Measurements from ENCODE around the gene PKD1L1.

The PKD1L1 gene

DNA sequence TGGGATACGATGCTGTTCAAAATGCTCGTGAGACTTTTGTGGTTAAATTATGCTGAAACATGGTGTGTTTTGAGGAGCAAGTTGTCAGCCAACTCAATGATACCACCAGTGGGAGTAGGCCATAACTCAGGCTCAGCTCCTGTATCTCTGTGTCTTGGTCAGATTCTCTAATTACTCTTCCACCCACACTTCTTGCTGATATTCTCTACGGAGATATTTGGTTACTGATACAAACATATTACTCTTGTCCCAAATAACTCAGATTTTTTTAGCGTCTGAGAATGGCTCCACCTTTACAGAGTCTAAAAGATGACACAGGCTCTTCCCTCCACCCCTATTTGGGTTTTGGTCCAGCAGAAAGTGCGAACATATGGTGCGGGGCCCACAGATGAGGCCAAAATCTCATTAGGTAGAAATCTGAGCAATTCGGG is 168.9 kb downstream of the PKD1L1 start:
- H3K4me1 ChIP-seq (ENCODE audit: control insufficient read depth, insufficient read depth, low read length), result peaks cover 6% of the 10 kb centered on the region
- POLR2A ChIA-PET, result no interaction called here
- H3K27ac ChIP-seq (ENCODE audit: extremely low read depth, low read depth, low read length), result no peak overlapping the region
- H3K9me3 ChIP-seq (ENCODE audit: control insufficient read depth, insufficient read depth, low read depth, low read length), result no peaks in the 10 kb centered on the region
- TF ChIP-seq ZNF23 (tag by site-specific recombination; IDR thresholded peaks at IDR 0.05; ENCODE audit: borderline replicate concordance) (no peak), ZNF169 (tag by site-specific recombination; IDR thresholded peaks at IDR 0.05) (no peak), ZBTB10 (tag by site-specific recombination; IDR thresholded peaks at IDR 0.05) (no peak), KLF8 (tag by site-specific recombination; IDR thresholded peaks at IDR 0.05) (no peak)
- H3K36me3 ChIP-seq (ENCODE audit: control insufficient read depth in 2 of 2, insufficient read depth in 1 of 2, low read length in 2 of 2), result no peaks in the 10 kb centered on the region
- no peak overlapping the region for H3K4me3 ChIP-seq (ENCODE audit: low read depth, low read length)
- CTCF ChIA-PET, result interaction anchor here (1.4 kb wide), 1 partner anchor 40 kb away, joined by 6 read pairs; no protein-coding TSS in a partner anchor

DNA sequence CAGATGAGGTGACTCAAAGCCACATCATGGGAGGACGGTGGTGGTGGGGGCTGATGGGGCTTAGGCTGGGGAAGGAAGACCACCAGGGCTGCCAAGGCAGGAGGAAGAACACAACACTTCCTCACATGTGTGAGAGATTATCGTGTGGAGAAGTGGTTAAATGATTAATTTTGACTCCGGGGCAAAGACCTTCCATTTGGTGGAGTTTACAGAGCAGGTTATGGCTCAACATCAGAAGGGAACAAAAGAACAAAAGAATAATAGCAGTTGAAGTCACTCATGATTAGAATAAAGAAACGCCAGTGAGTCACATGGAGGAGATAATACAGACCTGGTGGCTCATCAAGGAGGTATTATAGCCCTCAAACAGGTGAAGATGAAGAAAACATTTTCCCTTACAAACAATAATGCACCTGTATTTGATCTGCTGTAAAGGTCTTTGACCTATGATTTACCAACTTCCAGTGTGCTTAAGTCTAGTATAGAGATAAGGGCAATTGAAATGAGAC is 170.1 kb downstream of the PKD1L1 start:
- Histone ChIP-seq H3K27ac (ENCODE audit: extremely low read depth, low read depth, low read length) (no peak overlapping the region), H3K36me3 (ENCODE audit: control insufficient read depth in 2 of 2, insufficient read depth in 1 of 2, low read length in 2 of 2) (no peaks in the 10 kb centered on the region), H3K4me3 (ENCODE audit: low read depth, low read length) (no peak overlapping the region), H3K9me3 (ENCODE audit: control insufficient read depth, insufficient read depth, low read depth, low read length) (no peaks in the 10 kb centered on the region), H3K4me1 (ENCODE audit: control insufficient read depth, insufficient read depth, low read length) (no peaks in the 10 kb centered on the region)
- no peak for TF ChIP-seq OSR2 (tag by site-specific recombination; IDR thresholded peaks at IDR 0.05)
- no peak for TF ChIP-seq ZNF416 (tag by site-specific recombination; IDR thresholded peaks at IDR 0.05)
- TF ChIP-seq ZNF354C (tag by site-specific recombination; IDR thresholded peaks at IDR 0.05; ENCODE audit: borderline replicate concordance, low read depth), result no peak
- TF ChIP-seq ZNF221 (tag by site-specific recombination; IDR thresholded peaks at IDR 0.05; ENCODE audit: borderline replicate concordance), result no peak
- TF ChIP-seq WT1 (tag by site-specific recombination; IDR thresholded peaks at IDR 0.05), result no peak
- no peak for TF ChIP-seq ZNF23 (tag by site-specific recombination; IDR thresholded peaks at IDR 0.05; ENCODE audit: borderline replicate concordance)
- TF ChIP-seq ZBTB21 (tag by site-specific recombination; IDR thresholded peaks at IDR 0.05), result no peak
- TF ChIP-seq ZNF510 (tag by site-specific recombination; IDR thresholded peaks at IDR 0.05; ENCODE audit: insufficient replicate concordance), result no peak
- no peak for TF ChIP-seq GLI4 (tag by site-specific recombination; IDR thresholded peaks at IDR 0.05)
- no peak for TF ChIP-seq ZNF48 (tag by site-specific recombination; IDR thresholded peaks at IDR 0.05)
- TF ChIP-seq AEBP2 (tag by site-specific recombination; IDR thresholded peaks at IDR 0.05; ENCODE audit: borderline replicate concordance), result no peak
- POLR2A ChIA-PET, result no interaction called here
- CTCF ChIA-PET, result interaction anchor here (1.4 kb wide), 1 partner anchor 41 kb away, joined by 6 read pairs; no protein-coding TSS in a partner anchor

GRCh38 chr7:47777531-47778152 is 170.6 kb downstream of the PKD1L1 start:
- H3K9me3 ChIP-seq (ENCODE audit: control insufficient read depth, insufficient read depth, low read depth, low read length), result no peaks in the 10 kb centered on the region
- CTCF ChIA-PET, result no interaction called here
- no peak overlapping the region for H3K27ac ChIP-seq (ENCODE audit: extremely low read depth, low read depth, low read length)
- POLR2A ChIA-PET, result interaction anchor here (0.6 kb wide), 1 partner anchor 84 kb away, joined by 6 read pairs; no protein-coding TSS in a partner anchor
- H3K36me3 ChIP-seq (ENCODE audit: control insufficient read depth in 2 of 2, insufficient read depth in 1 of 2, low read length in 2 of 2), result no peaks in the 10 kb centered on the region
- no peaks in the 10 kb centered on the region for H3K4me1 ChIP-seq (ENCODE audit: control insufficient read depth, insufficient read depth, low read length)
- no peak overlapping the region for H3K4me3 ChIP-seq (ENCODE audit: low read depth, low read length)
- TF ChIP-seq ZNF211 (tag by site-specific recombination; IDR thresholded peaks at IDR 0.05; ENCODE audit: low read depth) (no peak), ZNF596 (tag by site-specific recombination; IDR thresholded peaks at IDR 0.05) (no peak), HIC1 (tag by site-specific recombination; IDR thresholded peaks at IDR 0.05) (no peak), ZBTB11 (tag by site-specific recombination; conservative IDR thresholded peaks at IDR 0.05; ENCODE audit: low read depth) (no peak), EGR2 (tag by site-specific recombination; IDR thresholded peaks at IDR 0.05; ENCODE audit: low read depth) (no peak), ZNF248 (tag by site-specific recombination; IDR thresholded peaks at IDR 0.05) (no peak), GLI2 (tag by site-specific recombination; IDR thresholded peaks at IDR 0.05; ENCODE audit: borderline replicate concordance, low read depth) (no peak)

Data from HEK293 (cell line).